ENCODE measurements around the gene RANBP10. TPM values are rescaled to one million over a fixed set of nuclear protein-coding genes. Genes with fewer than 3 reads are reported as not detected.

Gene RANBP10
- total and polyA plus RNA-seq, 2 experiments from 2014 or later, result 9.0 to 13.6 TPM

DNA sequence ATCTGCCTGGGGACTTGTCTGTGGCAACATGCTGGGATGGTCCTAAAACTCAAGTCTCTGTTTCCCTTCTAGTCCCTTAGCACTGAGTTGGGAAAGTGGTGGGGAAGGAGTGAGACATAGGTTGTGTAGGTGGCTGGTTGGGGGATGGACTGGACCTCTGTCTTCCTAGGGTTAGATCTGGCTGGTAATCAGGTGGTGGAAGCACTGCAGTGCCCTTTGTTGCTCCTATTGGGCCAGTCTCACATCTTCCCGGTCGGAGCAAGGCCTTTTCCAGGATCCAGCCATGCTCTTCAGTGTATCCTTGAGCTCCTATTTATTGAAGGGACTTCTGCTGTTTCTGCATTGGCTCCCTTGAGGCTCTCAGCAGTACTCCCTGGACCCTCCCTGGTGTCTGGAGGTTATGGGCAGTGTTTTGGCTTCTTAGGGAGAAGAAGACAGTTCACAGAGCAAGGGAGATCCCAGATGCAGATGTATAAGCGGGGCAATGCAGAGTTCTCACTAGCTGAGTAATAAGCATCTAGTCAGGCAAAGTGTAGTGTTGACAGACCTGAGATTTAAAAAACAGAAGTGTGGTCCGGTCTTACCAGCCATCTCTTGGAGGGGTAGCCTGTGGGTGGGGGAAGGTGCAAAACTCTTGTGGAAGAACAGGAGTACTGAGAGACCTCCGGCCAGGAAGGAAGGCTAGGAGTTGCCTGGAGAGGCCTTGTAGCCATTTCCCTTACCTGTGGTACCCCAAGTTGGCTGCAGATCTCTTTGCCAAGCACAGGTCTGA lies 39.1 kb upstream of the RANBP10 start:
- Mint-ChIP-seq H3K36me3 (ENCODE audit: low read depth) (peaks cover 25% of the 10 kb centered on the region), H3K4me3 (peak overlapping the region; percentile 80), H3K27ac (peak overlapping the region; percentile 95), H3K27me3 (ENCODE audit: insufficient read depth, low read depth, poor library complexity) (peaks cover 14% of the 10 kb centered on the region), H3K4me1 (peaks cover 45% of the 10 kb centered on the region), H3K9me3 (no peaks in the 10 kb centered on the region)
- Histone ChIP-seq H3K4me3 (peak overlapping the region; percentile 91), H3K27ac (ENCODE audit: low read depth) (peak overlapping the region; percentile 97), H3K4me2 (peak overlapping the region; percentile 87), H3F3A (replicated peaks; ENCODE audit: low read depth) (peaks cover 35% of the 10 kb centered on the region), H2AFZ (no peak overlapping the region), H3K79me2 (replicated peaks; ENCODE audit: insufficient read depth) (peaks cover 63% of the 10 kb centered on the region), H4K20me1 (replicated peaks; ENCODE audit: insufficient read depth) (peaks cover 35% of the 10 kb centered on the region), H3K27me3 (ENCODE audit: insufficient read depth) (no peaks in the 10 kb centered on the region), H3K9me2 (ENCODE audit: insufficient read depth) (no peaks in the 10 kb centered on the region), H3K4me1 (ENCODE audit: insufficient read depth) (peaks cover 37% of the 10 kb centered on the region), H3K36me3 (ENCODE audit: insufficient read depth) (0 out of 2 replicates have a peak, but pooled peaks cover 2% of the 10 kb centered on the region)
- TF ChIP-seq EZH2 (IDR thresholded peaks at IDR 0.05; ENCODE audit: low read depth, unreplicated experiment), result no peak
- TF ChIP-seq, protein P1, sequence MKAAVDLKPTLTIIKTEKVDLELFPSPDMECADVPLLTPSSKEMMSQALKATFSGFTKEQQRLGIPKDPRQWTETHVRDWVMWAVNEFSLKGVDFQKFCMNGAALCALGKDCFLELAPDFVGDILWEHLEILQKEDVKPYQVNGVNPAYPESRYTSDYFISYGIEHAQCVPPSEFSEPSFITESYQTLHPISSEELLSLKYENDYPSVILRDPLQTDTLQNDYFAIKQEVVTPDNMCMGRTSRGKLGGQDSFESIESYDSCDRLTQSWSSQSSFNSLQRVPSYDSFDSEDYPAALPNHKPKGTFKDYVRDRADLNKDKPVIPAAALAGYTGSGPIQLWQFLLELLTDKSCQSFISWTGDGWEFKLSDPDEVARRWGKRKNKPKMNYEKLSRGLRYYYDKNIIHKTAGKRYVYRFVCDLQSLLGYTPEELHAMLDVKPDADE (IDR thresholded peaks at IDR 0.05), result no peak
- TF ChIP-seq, protein P2, sequence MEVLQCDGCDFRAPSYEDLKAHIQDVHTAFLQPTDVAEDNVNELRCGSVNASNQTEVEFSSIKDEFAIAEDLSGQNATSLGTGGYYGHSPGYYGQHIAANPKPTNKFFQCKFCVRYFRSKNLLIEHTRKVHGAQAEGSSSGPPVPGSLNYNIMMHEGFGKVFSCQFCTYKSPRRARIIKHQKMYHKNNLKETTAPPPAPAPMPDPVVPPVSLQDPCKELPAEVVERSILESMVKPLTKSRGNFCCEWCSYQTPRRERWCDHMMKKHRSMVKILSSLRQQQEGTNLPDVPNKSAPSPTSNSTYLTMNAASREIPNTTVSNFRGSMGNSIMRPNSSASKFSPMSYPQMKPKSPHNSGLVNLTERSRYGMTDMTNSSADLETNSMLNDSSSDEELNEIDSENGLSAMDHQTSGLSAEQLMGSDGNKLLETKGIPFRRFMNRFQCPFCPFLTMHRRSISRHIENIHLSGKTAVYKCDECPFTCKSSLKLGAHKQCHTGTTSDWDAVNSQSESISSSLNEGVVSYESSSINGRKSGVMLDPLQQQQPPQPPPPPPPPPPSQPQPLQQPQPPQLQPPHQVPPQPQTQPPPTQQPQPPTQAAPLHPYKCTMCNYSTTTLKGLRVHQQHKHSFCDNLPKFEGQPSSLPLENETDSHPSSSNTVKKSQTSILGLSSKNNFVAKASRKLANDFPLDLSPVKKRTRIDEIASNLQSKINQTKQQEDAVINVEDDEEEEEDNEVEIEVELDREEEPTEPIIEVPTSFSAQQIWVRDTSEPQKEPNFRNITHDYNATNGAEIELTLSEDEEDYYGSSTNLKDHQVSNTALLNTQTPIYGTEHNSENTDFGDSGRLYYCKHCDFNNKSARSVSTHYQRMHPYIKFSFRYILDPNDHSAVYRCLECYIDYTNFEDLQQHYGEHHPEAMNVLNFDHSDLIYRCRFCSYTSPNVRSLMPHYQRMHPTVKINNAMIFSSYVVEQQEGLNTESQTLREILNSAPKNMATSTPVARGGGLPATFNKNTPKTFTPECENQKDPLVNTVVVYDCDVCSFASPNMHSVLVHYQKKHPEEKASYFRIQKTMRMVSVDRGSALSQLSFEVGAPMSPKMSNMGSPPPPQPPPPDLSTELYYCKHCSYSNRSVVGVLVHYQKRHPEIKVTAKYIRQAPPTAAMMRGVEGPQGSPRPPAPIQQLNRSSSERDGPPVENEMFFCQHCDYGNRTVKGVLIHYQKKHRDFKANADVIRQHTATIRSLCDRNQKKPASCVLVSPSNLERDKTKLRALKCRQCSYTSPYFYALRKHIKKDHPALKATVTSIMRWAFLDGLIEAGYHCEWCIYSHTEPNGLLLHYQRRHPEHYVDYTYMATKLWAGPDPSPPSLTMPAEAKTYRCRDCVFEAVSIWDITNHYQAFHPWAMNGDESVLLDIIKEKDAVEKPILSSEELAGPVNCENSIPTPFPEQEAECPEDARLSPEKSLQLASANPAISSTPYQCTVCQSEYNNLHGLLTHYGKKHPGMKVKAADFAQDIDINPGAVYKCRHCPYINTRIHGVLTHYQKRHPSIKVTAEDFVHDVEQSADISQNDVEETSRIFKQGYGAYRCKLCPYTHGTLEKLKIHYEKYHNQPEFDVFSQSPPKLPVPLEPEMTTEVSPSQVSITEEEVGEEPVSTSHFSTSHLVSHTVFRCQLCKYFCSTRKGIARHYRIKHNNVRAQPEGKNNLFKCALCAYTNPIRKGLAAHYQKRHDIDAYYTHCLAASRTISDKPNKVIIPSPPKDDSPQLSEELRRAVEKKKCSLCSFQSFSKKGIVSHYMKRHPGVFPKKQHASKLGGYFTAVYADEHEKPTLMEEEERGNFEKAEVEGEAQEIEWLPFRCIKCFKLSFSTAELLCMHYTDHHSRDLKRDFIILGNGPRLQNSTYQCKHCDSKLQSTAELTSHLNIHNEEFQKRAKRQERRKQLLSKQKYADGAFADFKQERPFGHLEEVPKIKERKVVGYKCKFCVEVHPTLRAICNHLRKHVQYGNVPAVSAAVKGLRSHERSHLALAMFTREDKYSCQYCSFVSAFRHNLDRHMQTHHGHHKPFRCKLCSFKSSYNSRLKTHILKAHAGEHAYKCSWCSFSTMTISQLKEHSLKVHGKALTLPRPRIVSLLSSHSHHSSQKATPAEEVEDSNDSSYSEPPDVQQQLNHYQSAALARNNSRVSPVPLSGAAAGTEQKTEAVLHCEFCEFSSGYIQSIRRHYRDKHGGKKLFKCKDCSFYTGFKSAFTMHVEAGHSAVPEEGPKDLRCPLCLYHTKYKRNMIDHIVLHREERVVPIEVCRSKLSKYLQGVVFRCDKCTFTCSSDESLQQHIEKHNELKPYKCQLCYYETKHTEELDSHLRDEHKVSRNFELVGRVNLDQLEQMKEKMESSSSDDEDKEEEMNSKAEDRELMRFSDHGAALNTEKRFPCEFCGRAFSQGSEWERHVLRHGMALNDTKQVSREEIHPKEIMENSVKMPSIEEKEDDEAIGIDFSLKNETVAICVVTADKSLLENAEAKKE (CRISPR knock-in tag; IDR thresholded peaks at IDR 0.05), result no peak
- no peak for TF ChIP-seq STAT1 (IDR thresholded peaks at IDR 0.05; ENCODE audit: unreplicated experiment)
- no peak for TF ChIP-seq POLR2AphosphoS5 (IDR thresholded peaks at IDR 0.05; ENCODE audit: low read depth)
- no peak for TF ChIP-seq ZNF331 (CRISPR knock-in tag; IDR thresholded peaks at IDR 0.05; ENCODE audit: low read depth)
- TF ChIP-seq, protein P3, sequence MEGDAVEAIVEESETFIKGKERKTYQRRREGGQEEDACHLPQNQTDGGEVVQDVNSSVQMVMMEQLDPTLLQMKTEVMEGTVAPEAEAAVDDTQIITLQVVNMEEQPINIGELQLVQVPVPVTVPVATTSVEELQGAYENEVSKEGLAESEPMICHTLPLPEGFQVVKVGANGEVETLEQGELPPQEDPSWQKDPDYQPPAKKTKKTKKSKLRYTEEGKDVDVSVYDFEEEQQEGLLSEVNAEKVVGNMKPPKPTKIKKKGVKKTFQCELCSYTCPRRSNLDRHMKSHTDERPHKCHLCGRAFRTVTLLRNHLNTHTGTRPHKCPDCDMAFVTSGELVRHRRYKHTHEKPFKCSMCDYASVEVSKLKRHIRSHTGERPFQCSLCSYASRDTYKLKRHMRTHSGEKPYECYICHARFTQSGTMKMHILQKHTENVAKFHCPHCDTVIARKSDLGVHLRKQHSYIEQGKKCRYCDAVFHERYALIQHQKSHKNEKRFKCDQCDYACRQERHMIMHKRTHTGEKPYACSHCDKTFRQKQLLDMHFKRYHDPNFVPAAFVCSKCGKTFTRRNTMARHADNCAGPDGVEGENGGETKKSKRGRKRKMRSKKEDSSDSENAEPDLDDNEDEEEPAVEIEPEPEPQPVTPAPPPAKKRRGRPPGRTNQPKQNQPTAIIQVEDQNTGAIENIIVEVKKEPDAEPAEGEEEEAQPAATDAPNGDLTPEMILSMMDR (conservative IDR thresholded peaks at IDR 0.05; ENCODE audit: low read depth in 2 of 2), result no peak
- TF ChIP-seq ZNF114 (CRISPR knock-in tag; IDR thresholded peaks at IDR 0.05), result no peak
- ATAC-seq (no peak), DNase-seq (ENCODE audit: low spot score) (peak; percentile 11)
